Gastroesophageal sphincter (tissue), 3 donors: ENCODE results near the gene MRPL19.

Source experiments
- POLR2A ChIP-seq, 2 donors: fragments of 450-650 bp; IDR thresholded peaks; one replicate each; pipeline ENCODE4 v1.6.1; 2017; ENCODE audit warnings: antibody characterized with exemption in 2 of 2, mild to moderate bottlenecking in 2 of 2, moderate library complexity in 1 of 2
- POLR2AphosphoS5 ChIP-seq: sonication (generic); formaldehyde crosslinking; IDR thresholded peaks from one replicate; pipeline ENCODE4 v1.6.1; 2017; ENCODE audit warnings: antibody characterized with exemption
- TF ChIP-seq, protein P1 (sequence below), 4 experiments: fragments of 200-600 bp in 2 of 4; fragments of 450-650 bp in 2 of 4; sonication (generic) in 1 of 4; IDR thresholded peaks; one replicate each; pipeline ENCODE4 v1.5.1; 2017 to 2019; ENCODE audit warnings: antibody characterized with exemption in 4 of 4, mild to moderate bottlenecking in 2 of 4, moderate library complexity in 2 of 4

DNA sequence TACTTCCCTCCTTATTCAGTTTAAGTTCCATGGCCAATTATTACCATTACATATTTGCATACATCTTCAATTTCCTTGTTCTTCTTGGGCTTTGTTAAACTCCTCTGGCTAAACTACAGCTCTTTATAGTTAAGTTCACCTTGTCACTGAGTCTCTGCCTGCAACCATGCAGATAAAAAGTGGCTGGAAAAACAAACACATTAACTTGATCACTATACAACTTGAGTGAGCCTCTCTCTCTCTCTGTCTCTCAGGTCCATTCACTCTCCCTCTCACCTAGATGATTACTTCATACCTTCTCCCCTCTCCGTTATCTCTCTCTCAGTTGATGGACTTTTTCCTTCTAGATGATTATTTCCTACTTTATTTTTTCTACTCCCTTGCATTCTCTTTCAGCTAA lies 33.8 kb downstream of the MRPL19 start:
- TF ChIP-seq POLR2AphosphoS5 (no peak), POLR2A (IDR thresholded peaks at IDR 0.05) (no peak)
- TF ChIP-seq, protein P1, sequence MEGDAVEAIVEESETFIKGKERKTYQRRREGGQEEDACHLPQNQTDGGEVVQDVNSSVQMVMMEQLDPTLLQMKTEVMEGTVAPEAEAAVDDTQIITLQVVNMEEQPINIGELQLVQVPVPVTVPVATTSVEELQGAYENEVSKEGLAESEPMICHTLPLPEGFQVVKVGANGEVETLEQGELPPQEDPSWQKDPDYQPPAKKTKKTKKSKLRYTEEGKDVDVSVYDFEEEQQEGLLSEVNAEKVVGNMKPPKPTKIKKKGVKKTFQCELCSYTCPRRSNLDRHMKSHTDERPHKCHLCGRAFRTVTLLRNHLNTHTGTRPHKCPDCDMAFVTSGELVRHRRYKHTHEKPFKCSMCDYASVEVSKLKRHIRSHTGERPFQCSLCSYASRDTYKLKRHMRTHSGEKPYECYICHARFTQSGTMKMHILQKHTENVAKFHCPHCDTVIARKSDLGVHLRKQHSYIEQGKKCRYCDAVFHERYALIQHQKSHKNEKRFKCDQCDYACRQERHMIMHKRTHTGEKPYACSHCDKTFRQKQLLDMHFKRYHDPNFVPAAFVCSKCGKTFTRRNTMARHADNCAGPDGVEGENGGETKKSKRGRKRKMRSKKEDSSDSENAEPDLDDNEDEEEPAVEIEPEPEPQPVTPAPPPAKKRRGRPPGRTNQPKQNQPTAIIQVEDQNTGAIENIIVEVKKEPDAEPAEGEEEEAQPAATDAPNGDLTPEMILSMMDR (IDR thresholded peaks at IDR 0.05): no peak
